H1 (cell line): ENCODE measurements around the gene TRAF3. TPM values are rescaled to one million over a fixed set of nuclear protein-coding genes. Genes with fewer than 3 reads are reported as not detected.

Source experiments
- CHD2 ChIP-seq: IDR thresholded peaks from 2 replicates; pipeline ENCODE4 v1.6.1; 2012; ENCODE audit warnings: low read length, improper control_type of control experiment
- RAD21 ChIP-seq, 2 experiments: IDR thresholded peaks in 1 of 2; conservative IDR thresholded peaks in 1 of 2; 2 replicates each; pipeline ENCODE4 v1.6.1; 2011; ENCODE audit warnings: low read depth in 2 of 2, low read length in 2 of 2, improper control_type of control experiment in 1 of 2, inconsistent platforms in 1 of 2, mild to moderate bottlenecking in 1 of 2, moderate library complexity in 1 of 2
- RBBP5 ChIP-seq: IDR thresholded peaks from 2 replicates; pipeline ENCODE4 v1.7.1; 2012; ENCODE audit warnings: low read depth, mild to moderate bottlenecking, inconsistent platforms, low read length, moderate library complexity, borderline replicate concordance
- SIN3A ChIP-seq, 2 experiments: IDR thresholded peaks in 1 of 2; conservative IDR thresholded peaks in 1 of 2; 2 replicates each; pipeline ENCODE4 v1.6.1; 2011 to 2012; ENCODE audit warnings: low read length in 2 of 2, improper control_type of control experiment in 1 of 2, low read depth in 1 of 2, mild to moderate bottlenecking in 1 of 2
- polyA plus RNA-seq, 7 experiments: library from polyadenylated mRNA; depleted of rRNA in 3 of 7; stranded (reverse) in 5 of 7; unstranded in 2 of 7; fragments of >200 nt in 5 of 7; fragments of 200-250 nt in 2 of 7; gene quantifications; 1 replicate in 5 of 7; 2 replicates in 1 of 7; 4 replicates in 1 of 7; pipeline versions ENCODE4 v1.2.1 to v1.2.3, GENCODE V29; 2011 to 2013; ENCODE audit warnings: missing spikeins in 2 of 7, mixed read lengths in 2 of 7
- total RNA-seq: library from RNA; stranded (reverse); fragmentation: NEBNext Ultra II Directional; extraction: Animal tissue kit (Norgen Biotek cat#: 25700); gene quantifications from 2 replicates; pipeline ENCODE4 v1.2.1, GENCODE V29; 2021

The TRAF3 gene
- total and polyA plus RNA-seq, 2 of the 8 experiments (the other 6 are each of a cell fraction or from before 2014, with no cell fraction given), result 5.8 to 12.1 TPM

- peak in 1 of 2 experiments; percentile 23; a peak in 2 of 4 replicates for TF ChIP-seq RAD21 (IDR thresholded peaks at IDR 0.05 in 1 of 2, conservative IDR thresholded peaks at IDR 0.05 in 1 of 2; ENCODE audit: low read depth in 2 of 2, low read length in 2 of 2)
- no peak for TF ChIP-seq CHD2
- TF ChIP-seq SIN3A (conservative IDR thresholded peaks at IDR 0.05 in 1 of 2, IDR thresholded peaks at IDR 0.05 in 1 of 2; ENCODE audit: low read depth in 1 of 2, low read length in 2 of 2), result peak in 1 of 2 experiments; percentile 12; a peak in 1 of 4 replicates
- TF ChIP-seq RBBP5, result 0 out of 2 replicates have a peak, but pooled peaks have one; percentile 6
- TF ChIP-seq, all 59 proteins: peak for 4
Observed at GRCh38 chr14:102930138-102930752, 153.0 kb downstream of the TRAF3 start (continued).
